Subcutaneous adipose tissue (tissue), 4 donors: ENCODE results near the gene ARHGEF4. TPM values are rescaled to one million over a fixed set of nuclear protein-coding genes. Genes with fewer than 3 reads are reported as not detected.

Experiments used
- CTCF ChIP-seq: fragments of 450-650 bp; IDR thresholded peaks from one replicate; pipeline ENCODE4 v1.5.1; 2016; ENCODE audit warnings: low read depth, mild to moderate bottlenecking, control low read depth, antibody characterized with exemption, moderate library complexity
- total RNA-seq, 4 donors: library from RNA; depleted of rRNA; stranded (reverse); fragments of >200 nt; gene quantifications; one replicate each; pipeline ENCODE4 v1.1.0, GENCODE V29; 2016

The ARHGEF4 gene
- total RNA-seq, 4 donors from 2014 or later: 4.8 to 17.9 (median 9.8) TPM

- no peak for TF ChIP-seq CTCF
Observed at GRCh38 chr2:130966775-130967490, 130.2 kb downstream of the ARHGEF4 start.

GRCh38 chr2:130972410-130972809, 135.7 kb downstream of the ARHGEF4 start:
- no peak for TF ChIP-seq CTCF

GRCh38 chr2:130975729-130976128, 139.0 kb downstream of the ARHGEF4 start:
- TF ChIP-seq CTCF: no peak

GRCh38 chr2:130976591-130977237, 140.0 kb downstream of the ARHGEF4 start:
- no peak for TF ChIP-seq CTCF

GRCh38 chr2:130977461-130978050, 140.8 kb downstream of the ARHGEF4 start:
- no peak for TF ChIP-seq CTCF

GRCh38 chr2:130981667-130982066, 145.0 kb downstream of the ARHGEF4 start:
- no peak for TF ChIP-seq CTCF

- TF ChIP-seq CTCF: no peak
Observed at GRCh38 chr2:130985206-130985780, 148.6 kb downstream of the ARHGEF4 start.
